ENCODE results near the gene OTOL1.

DNA sequence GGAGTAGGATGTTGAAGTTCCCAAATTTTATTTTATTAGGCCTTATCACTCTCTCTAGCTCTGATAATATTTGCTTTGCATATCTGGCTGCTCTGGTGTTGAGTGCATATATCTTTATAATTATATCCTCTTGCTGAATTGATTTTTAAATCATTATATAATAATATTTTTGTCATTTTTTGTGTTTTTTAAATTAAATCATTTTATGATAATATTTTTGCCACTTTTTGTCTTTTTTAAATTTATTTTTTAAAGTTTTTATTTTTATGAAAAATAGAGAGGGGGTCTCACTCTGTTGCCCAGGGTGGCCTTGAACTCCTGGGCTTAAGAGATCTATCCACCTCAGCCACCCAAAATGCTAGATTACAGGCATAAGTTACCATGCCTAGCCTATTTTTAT, 34.5 kb upstream of the OTOL1 start:
- TF ChIP-seq, protein P1, sequence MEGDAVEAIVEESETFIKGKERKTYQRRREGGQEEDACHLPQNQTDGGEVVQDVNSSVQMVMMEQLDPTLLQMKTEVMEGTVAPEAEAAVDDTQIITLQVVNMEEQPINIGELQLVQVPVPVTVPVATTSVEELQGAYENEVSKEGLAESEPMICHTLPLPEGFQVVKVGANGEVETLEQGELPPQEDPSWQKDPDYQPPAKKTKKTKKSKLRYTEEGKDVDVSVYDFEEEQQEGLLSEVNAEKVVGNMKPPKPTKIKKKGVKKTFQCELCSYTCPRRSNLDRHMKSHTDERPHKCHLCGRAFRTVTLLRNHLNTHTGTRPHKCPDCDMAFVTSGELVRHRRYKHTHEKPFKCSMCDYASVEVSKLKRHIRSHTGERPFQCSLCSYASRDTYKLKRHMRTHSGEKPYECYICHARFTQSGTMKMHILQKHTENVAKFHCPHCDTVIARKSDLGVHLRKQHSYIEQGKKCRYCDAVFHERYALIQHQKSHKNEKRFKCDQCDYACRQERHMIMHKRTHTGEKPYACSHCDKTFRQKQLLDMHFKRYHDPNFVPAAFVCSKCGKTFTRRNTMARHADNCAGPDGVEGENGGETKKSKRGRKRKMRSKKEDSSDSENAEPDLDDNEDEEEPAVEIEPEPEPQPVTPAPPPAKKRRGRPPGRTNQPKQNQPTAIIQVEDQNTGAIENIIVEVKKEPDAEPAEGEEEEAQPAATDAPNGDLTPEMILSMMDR (IDR thresholded peaks at IDR 0.05), result no peak
- TF ChIP-seq POLR2A (IDR thresholded peaks at IDR 0.05), result no peak

Measured in esophagus squamous epithelium (tissue), 4 donors.